ENCODE data around the gene FIG4. TPM values are rescaled to one million over a fixed set of nuclear protein-coding genes. Genes with fewer than 3 reads are reported as not detected.

The FIG4 gene
- polyA plus RNA-seq, 1 of the 3 experiments (the other 2 are of a cell fraction), result 6.8 TPM

- TF ChIP-seq, protein P1, sequence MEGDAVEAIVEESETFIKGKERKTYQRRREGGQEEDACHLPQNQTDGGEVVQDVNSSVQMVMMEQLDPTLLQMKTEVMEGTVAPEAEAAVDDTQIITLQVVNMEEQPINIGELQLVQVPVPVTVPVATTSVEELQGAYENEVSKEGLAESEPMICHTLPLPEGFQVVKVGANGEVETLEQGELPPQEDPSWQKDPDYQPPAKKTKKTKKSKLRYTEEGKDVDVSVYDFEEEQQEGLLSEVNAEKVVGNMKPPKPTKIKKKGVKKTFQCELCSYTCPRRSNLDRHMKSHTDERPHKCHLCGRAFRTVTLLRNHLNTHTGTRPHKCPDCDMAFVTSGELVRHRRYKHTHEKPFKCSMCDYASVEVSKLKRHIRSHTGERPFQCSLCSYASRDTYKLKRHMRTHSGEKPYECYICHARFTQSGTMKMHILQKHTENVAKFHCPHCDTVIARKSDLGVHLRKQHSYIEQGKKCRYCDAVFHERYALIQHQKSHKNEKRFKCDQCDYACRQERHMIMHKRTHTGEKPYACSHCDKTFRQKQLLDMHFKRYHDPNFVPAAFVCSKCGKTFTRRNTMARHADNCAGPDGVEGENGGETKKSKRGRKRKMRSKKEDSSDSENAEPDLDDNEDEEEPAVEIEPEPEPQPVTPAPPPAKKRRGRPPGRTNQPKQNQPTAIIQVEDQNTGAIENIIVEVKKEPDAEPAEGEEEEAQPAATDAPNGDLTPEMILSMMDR (IDR thresholded peaks at IDR 0.05), result no peak
- TF ChIP-seq TEAD4 (IDR thresholded peaks at IDR 0.05; ENCODE audit: borderline replicate concordance, insufficient read depth) (no peak), ELF1 (IDR thresholded peaks at IDR 0.05) (no peak), NRF1 (IDR thresholded peaks at IDR 0.05; ENCODE audit: low read depth, low read length) (no peak), RFX5 (IDR thresholded peaks at IDR 0.05; ENCODE audit: low read length) (no peak), TAF1 (IDR thresholded peaks at IDR 0.05; ENCODE audit: borderline replicate concordance, low read depth, low read length) (no peak), POLR2AphosphoS5 (IDR thresholded peaks at IDR 0.05; ENCODE audit: low read depth, low read length) (no peak), MAX (IDR thresholded peaks at IDR 0.05; ENCODE audit: low read depth) (no peak), USF1 (IDR thresholded peaks at IDR 0.05; ENCODE audit: borderline replicate concordance, low read depth) (no peak), SMC3 (IDR thresholded peaks at IDR 0.05; ENCODE audit: low read depth, low read length) (no peak), REST (IDR thresholded peaks at IDR 0.05; ENCODE audit: low read depth, low read length) (no peak), EP300 (IDR thresholded peaks at IDR 0.05; ENCODE audit: borderline replicate concordance in 1 of 2, low read depth in 1 of 2, low read length in 1 of 2) (no peak), FOXM1 (IDR thresholded peaks at IDR 0.05; ENCODE audit: low read depth) (no peak), MXI1 (IDR thresholded peaks at IDR 0.05; ENCODE audit: low read depth, low read length) (no peak), FOXJ3 (CRISPR knock-in tag; IDR thresholded peaks at IDR 0.05) (no peak), FOSL2 (IDR thresholded peaks at IDR 0.05; ENCODE audit: borderline replicate concordance, low read depth) (no peak), EZH2phosphoT487 (IDR thresholded peaks at IDR 0.05; ENCODE audit: borderline replicate concordance, low read depth) (no peak)
- TF ChIP-seq, protein P2, sequence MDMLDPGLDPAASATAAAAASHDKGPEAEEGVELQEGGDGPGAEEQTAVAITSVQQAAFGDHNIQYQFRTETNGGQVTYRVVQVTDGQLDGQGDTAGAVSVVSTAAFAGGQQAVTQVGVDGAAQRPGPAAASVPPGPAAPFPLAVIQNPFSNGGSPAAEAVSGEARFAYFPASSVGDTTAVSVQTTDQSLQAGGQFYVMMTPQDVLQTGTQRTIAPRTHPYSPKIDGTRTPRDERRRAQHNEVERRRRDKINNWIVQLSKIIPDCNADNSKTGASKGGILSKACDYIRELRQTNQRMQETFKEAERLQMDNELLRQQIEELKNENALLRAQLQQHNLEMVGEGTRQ (IDR thresholded peaks at IDR 0.05; ENCODE audit: borderline replicate concordance, low read depth, low read length), result no peak
- DNase-seq, result no peak
- 92% methylated on average over 6 of the region's 7 CpGs for WGBS (ENCODE audit: low lambda C conversion rate)
- Histone ChIP-seq H3K4me2 (no peak overlapping the region), H3K79me2 (ENCODE audit: insufficient read depth) (no peaks in the 10 kb centered on the region), H3K9me2 (no peaks in the 10 kb centered on the region), H4K20me1 (ENCODE audit: insufficient read depth) (no peaks in the 10 kb centered on the region), H3K4me3 (ENCODE audit: low read depth in 2 of 2, low read length in 1 of 2) (no peak overlapping the region), H3K36me3 (replicated peaks in 1 of 2; ENCODE audit: control insufficient read depth in 1 of 2, insufficient read depth in 2 of 2, low read length in 1 of 2) (peaks cover 0 to 9% of the 10 kb centered on the region in 2 experiments), H3F3A (replicated peaks; ENCODE audit: insufficient read depth) (peaks cover 5% of the 10 kb centered on the region), H3K27me3 (ENCODE audit: insufficient read depth) (no peaks in the 10 kb centered on the region), H3K9me3 (no peaks in the 10 kb centered on the region), H3K27ac (ENCODE audit: low read depth in 2 of 2, low read length in 1 of 2) (no peak overlapping the region), H2AFZ (ENCODE audit: low read depth) (no peak overlapping the region), H3K4me1 (ENCODE audit: control insufficient read depth in 1 of 2, insufficient read depth in 2 of 2, low read depth in 1 of 2, low read length in 1 of 2) (peaks cover 0 to 7% of the 10 kb centered on the region in 2 experiments; a peak in 2 of 4 replicates), H3K9ac (no peak overlapping the region)
- ChIA-PET POLR2A (no interaction called here), CTCF (interaction anchor here (1.0 kb wide), 1 partner anchor 297 kb away, joined by 3 read pairs; no protein-coding TSS in a partner anchor)
Observed at GRCh38 chr6:109740787-109741186, 49.7 kb downstream of the FIG4 start.
